Activated CD8-positive, alpha-beta T cell treated with anti-CD3 and anti-CD28 coated beads, Interleukin-2, amount 10 ng/mL, durations not matched to agents 7 days and 5 days (primary cell): ENCODE measurements around the gene HASPIN. TPM values are rescaled to one million over a fixed set of nuclear protein-coding genes. Genes with fewer than 3 reads are reported as not detected.
A peak's percentile ranks its signal among the peaks of the same experiment; 100 is the strongest.
"Not testable (repeated sequence)": the region's sequence is repeated elsewhere in the genome, so short reads cannot be mapped to it uniquely, and the experiment has no call there.

Experiments
- ATAC-seq: fragments of 150-1000 bp; cut with Tn5 transposase; one replicate; pipeline ENCODE4 v1.10.0; 2021; ENCODE audit warnings: moderate library complexity
- CTCF ChIA-PET: fragments of 350-600 bp; sonication (Branson Sonifier 250); formaldehyde crosslinking; loops from one replicate; lab custom pipeline; 2021; ENCODE audit warnings: antibody characterized with exemption; lab: Charles Lee
- POLR2A ChIA-PET: fragments of 350-600 bp; sonication (Branson Sonifier 250); formaldehyde crosslinking; loops from one replicate; lab custom pipeline; 2021; ENCODE audit warnings: antibody characterized with exemption; lab: Charles Lee
- DNase-seq: peaks from one replicate; pipeline ENCODE4 v3.0.0-alpha.2; 2020
- H3K27ac Mint-ChIP-seq: one replicate; pipeline ENCODE4 v1.8.0; 2021; ENCODE audit warnings: mild to moderate bottlenecking, mixed read lengths
- H3K27me3 Mint-ChIP-seq: one replicate; pipeline ENCODE4 v1.8.0; 2021; ENCODE audit warnings: low read depth, mixed read lengths
- H3K36me3 Mint-ChIP-seq: one replicate; pipeline ENCODE4 v1.8.0; 2021; ENCODE audit warnings: low read depth, mixed read lengths
- H3K4me1 Mint-ChIP-seq: one replicate; pipeline ENCODE4 v1.8.0; 2021; ENCODE audit warnings: low read depth, mixed read lengths
- H3K4me3 Mint-ChIP-seq: one replicate; pipeline ENCODE4 v1.8.0; 2021; ENCODE audit warnings: mild to moderate bottlenecking, mixed read lengths
- H3K9me3 Mint-ChIP-seq: one replicate; pipeline ENCODE4 v1.8.0; 2022; ENCODE audit warnings: mixed read lengths; ENCODE audit not compliant: insufficient read depth
- total RNA-seq, 2 experiments: library from RNA; stranded (reverse); gene quantifications; one replicate each; pipeline ENCODE4 v1.2.3, GENCODE V29; 2021

Gene HASPIN
- total RNA-seq, 2 experiments from 2014 or later: 27.0 to 28.1 TPM

DNA sequence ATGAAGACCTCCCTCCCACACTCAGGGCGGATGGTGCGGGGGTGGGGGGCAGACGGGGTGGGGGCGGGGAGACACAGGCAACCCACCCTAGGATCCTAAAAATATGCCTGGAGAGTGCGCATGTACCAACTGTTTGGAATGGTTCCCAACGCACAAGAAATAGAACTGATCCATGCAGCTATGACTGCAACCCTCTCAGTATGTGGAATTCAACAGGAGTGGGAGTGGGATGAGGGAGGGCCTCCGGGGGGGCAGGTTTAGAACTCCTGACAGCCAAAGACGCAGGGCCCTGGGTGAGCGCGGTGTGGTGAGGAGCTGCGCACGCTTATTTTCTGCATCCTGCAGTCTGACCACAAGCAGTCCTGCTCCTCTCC is 26.6 kb upstream of the HASPIN start:
- Mint-ChIP-seq H3K36me3 (peaks cover 8% of the 10 kb centered on the region), H3K27ac (no peak overlapping the region), H3K9me3 (peaks cover 5% of the 10 kb centered on the region), H3K4me1 (peaks cover 34% of the 10 kb centered on the region), H3K27me3 (no peaks in the 10 kb centered on the region), H3K4me3 (no peak overlapping the region)
- ChIA-PET CTCF (interaction anchor here (1.2 to 4.2 kb wide), 3 partner anchors 26 to 149 kb away, joined by 4 to 11 read pairs (median 6); partner anchors contain the start of genes HASPIN and NCBP3), POLR2A (interaction anchor here (1.4 to 3.2 kb wide), 3 partner anchors 10 to 26 kb away, joined by 3 to 31 read pairs (median 18); partner anchors contain the start of gene HASPIN)
- ATAC-seq: no peak
- DNase-seq: no peak

DNA sequence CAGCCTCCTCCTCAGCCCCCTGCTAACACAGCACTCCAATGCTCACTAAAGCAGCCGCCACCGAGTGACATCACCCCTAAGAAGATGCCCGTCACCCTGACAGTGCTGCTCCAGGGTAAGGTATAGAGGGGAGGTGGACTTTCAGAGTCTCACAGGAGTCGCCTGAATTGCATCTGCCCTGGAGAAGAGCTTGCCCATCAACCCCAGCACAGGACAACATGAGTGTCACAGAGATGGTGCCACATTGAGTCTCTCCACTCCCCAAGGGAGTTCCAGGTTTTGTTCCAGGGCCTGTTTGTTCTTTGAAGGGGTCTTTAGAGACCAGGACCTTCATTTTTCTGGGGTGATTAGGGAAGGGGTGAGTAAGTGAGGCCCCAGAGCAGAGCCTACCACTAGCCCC is 25.6 kb upstream of the HASPIN start:
- CTCF ChIA-PET: interaction anchor here (4.2 kb wide), 1 partner anchor 25 kb away, joined by 11 read pairs; the partner anchor contains the start of gene HASPIN

DNA sequence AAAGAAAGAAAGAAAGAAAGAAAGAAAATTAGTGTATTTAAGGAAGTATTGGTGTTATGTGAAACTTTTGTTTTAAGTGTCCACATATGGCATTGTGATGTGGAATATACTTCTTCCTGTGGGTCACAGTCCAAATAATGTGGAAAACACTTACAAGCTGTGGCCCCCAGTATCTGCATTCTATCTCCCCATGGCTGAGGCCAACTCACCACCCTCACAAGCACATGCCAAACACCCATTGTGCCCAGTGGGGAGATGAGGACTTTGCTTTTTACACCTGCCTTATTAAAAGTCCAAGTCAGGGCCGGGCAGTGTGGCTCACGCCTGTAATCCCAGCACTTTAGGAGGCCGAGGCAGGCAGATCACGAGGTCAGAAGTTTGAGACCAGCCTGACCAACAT is 23.8 kb upstream of the HASPIN start:
- H3K27me3 Mint-ChIP-seq: no peaks in the 10 kb centered on the region
- H3K27ac Mint-ChIP-seq: no peak overlapping the region
- no peak for ATAC-seq
- no peak for DNase-seq
- peaks cover 19% of the 10 kb centered on the region for H3K4me1 Mint-ChIP-seq
- CTCF ChIA-PET: interaction anchor here (2.5 kb wide), 1 partner anchor 11 kb away, joined by 9 read pairs; no protein-coding TSS in a partner anchor
- POLR2A ChIA-PET: no interaction called here
- H3K9me3 Mint-ChIP-seq: peaks cover 9% of the 10 kb centered on the region
- no peak overlapping the region for H3K4me3 Mint-ChIP-seq
- peaks cover 18% of the 10 kb centered on the region for H3K36me3 Mint-ChIP-seq

More for the DNA sequence above, 25.6 kb upstream of the HASPIN start:
- H3K27me3 Mint-ChIP-seq: no peaks in the 10 kb centered on the region
- H3K36me3 Mint-ChIP-seq: peaks cover 18% of the 10 kb centered on the region
- peaks cover 9% of the 10 kb centered on the region for H3K9me3 Mint-ChIP-seq
- no peak overlapping the region for H3K4me3 Mint-ChIP-seq
- ATAC-seq (no peak), DNase-seq (no peak)
- H3K4me1 Mint-ChIP-seq: peaks cover 33% of the 10 kb centered on the region
- POLR2A ChIA-PET: interaction anchor here (1.4 kb wide), 1 partner anchor 9 kb away, joined by 3 read pairs; no protein-coding TSS in a partner anchor
- no peak overlapping the region for H3K27ac Mint-ChIP-seq

DNA sequence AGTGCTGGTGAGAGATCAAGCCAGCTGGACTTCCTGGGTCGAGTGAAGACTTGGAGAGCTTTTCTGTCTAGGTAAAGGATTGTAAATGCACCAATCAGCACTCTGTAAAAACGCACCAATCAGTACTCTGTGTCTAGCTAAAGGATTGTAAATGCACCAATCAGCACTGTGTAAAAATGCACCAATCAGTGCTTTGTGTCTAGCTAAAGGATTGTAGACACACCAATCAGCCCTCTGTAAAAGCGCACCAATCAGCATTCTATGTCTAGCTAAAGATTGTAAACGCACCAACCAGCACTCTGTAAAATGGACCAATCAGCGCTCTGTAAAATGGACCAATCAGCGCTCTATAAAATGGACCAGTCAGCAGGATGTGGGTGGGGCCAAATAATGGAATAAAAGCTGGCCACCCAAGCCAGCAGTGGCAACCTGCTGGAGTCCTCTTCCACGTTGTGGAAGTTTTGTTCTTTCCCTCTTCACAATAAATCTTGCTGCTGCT is 21.6 kb upstream of the HASPIN start:
- H3K36me3 Mint-ChIP-seq: peaks cover 18% of the 10 kb centered on the region
- not testable (repeated sequence) for H3K4me1 Mint-ChIP-seq, H3K27ac Mint-ChIP-seq, DNase-seq, H3K9me3 Mint-ChIP-seq, H3K4me3 Mint-ChIP-seq, H3K27me3 Mint-ChIP-seq, ATAC-seq
- CTCF ChIA-PET: interaction anchor here (1.2 to 2.5 kb wide), 3 partner anchors 9 to 35 kb away, joined by 3 to 9 read pairs (median 4); no protein-coding TSS in a partner anchor
- POLR2A ChIA-PET: interaction anchor here (0.6 kb wide), 1 partner anchor 28 kb away, joined by 3 read pairs; no protein-coding TSS in a partner anchor

DNA sequence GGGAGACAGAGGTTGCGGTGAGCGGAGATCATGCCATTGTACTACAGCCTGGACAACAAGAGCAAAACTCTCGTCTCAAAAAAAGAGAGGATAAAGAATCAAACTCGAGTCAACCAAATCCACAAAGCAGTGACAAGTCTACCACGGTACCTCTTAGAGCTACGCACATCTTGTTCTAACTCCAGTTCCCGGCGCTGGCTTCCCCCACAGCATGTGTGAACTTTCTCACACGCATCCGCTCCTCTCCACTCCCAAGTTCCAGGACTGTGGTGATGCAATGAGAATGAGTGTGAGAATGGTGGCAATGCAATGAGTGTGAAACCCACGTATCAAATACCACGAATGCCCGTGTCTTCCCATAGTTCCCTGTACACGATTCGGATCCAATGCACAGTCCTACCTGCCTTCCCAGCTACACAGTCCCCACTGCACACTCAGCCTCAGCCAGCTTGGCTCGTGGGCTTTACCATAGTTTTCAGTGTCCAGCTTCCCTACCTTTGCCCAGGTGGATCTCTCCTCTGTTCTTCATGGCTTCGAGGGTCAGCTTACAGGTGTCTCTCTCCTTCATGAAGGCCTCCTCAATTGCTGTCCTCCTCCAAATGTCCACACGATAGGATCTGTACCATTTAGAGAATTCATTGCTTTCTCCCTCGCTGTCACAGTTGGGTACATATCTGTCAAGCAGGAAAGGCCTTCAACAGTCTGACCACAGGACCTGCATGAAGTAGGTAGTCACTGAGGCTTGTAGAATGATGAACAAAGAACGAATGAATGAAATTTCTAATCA is 18.6 kb upstream of the HASPIN start:
- Mint-ChIP-seq H3K27me3 (no peaks in the 10 kb centered on the region), H3K4me1 (peaks cover 20% of the 10 kb centered on the region), H3K36me3 (peaks cover 12% of the 10 kb centered on the region), H3K4me3 (no peak overlapping the region), H3K9me3 (peaks cover 3% of the 10 kb centered on the region), H3K27ac (no peak overlapping the region)
- ChIA-PET POLR2A (interaction anchor here (1.1 kb wide), 1 partner anchor 19 kb away, joined by 4 read pairs; the partner anchor contains the start of gene HASPIN), CTCF (no interaction called here)
- DNase-seq: no peak
- no peak for ATAC-seq

DNA sequence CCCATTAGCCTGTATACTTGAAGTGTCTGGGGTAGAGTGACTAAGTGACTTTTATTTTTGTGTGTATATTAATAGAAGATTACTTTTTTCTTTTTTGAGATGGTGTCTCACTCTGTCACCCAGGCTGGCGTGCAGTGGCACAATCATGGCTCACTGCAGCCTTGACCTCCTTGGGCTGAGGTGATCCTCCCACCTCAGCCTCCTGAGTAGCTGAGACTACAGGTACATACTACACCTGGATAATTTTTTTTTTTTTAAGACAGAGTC is 18.1 kb upstream of the HASPIN start:
- H3K27ac Mint-ChIP-seq, H3K9me3 Mint-ChIP-seq, H3K27me3 Mint-ChIP-seq, H3K4me3 Mint-ChIP-seq, DNase-seq, ATAC-seq, CTCF ChIA-PET: not testable (repeated sequence)
- H3K4me1 Mint-ChIP-seq: peaks cover 24% of the 10 kb centered on the region
- POLR2A ChIA-PET: interaction anchor here (1.1 kb wide), 1 partner anchor 18 kb away, joined by 4 read pairs; the partner anchor contains the start of gene HASPIN
- H3K36me3 Mint-ChIP-seq: peaks cover 12% of the 10 kb centered on the region

DNA sequence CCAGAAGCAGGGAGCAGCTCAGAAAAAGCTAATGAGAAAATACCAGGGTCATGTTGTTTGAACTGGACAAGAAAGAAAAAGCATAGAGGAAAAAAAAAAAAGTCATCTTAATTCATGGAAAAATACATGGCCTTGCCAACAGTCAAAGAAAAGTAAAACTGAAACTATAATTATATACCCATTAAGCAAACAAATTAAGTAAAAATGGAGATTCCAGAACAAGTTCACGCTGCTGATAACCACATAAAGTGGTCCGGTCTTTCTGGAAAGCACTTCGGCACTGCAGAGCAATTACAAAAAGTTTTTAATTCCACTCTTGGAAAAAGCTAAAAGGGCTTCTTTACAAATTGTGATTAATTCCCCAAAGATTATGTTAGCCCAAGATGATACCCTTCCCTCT is 15.3 kb upstream of the HASPIN start:
- no peaks in the 10 kb centered on the region for H3K27me3 Mint-ChIP-seq
- peak overlapping the region; percentile 18 for H3K27ac Mint-ChIP-seq
- ChIA-PET POLR2A (no interaction called here), CTCF (interaction anchor here (1.0 to 1.1 kb wide), 2 partner anchors 12 to 30 kb away, joined by 3 to 5 read pairs; no protein-coding TSS in a partner anchor)
- ATAC-seq: no peak
- peaks cover 47% of the 10 kb centered on the region for H3K4me1 Mint-ChIP-seq
- H3K9me3 Mint-ChIP-seq: no peaks in the 10 kb centered on the region
- DNase-seq: no peak
- no peak overlapping the region for H3K4me3 Mint-ChIP-seq
- peaks cover 18% of the 10 kb centered on the region for H3K36me3 Mint-ChIP-seq

DNA sequence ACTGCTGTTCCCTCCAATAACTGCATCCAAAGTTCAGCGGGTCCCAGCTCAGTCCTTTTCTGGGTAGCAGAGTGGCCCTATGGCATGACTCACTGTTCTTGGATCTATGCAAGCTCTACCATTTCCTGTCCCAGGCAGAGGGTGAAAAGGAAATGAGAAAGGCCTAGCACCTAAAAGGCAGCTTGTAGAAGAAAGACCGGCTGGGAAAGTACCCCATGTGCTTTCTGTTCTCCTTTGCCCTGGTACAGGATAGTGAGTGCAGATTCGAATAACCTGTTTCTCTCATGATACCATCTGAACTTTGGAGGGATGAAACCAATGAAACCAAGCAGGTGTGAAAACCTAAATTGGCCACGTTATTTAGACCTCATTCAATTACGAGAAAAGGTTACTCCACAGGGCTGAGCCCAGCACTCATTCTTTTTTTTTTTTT is 12.7 kb upstream of the HASPIN start:
- Mint-ChIP-seq H3K4me1 (peaks cover 53% of the 10 kb centered on the region), H3K27me3 (no peaks in the 10 kb centered on the region), H3K27ac (peak overlapping the region; percentile 85), H3K36me3 (peaks cover 35% of the 10 kb centered on the region), H3K9me3 (no peaks in the 10 kb centered on the region), H3K4me3 (peak overlapping the region; percentile 37)
- peak; percentile 87 for DNase-seq
- CTCF ChIA-PET: interaction anchor here (0.8 to 2.2 kb wide), 11 partner anchors 10 to 203 kb away, joined by 3 to 14 read pairs (median 5); partner anchors contain the start of genes HASPIN and P2RX5
- POLR2A ChIA-PET: interaction anchor here (0.6 to 3.7 kb wide), 6 partner anchors 8 to 1395 kb away, joined by 3 to 31 read pairs (median 4); partner anchors contain the start of genes CTNS, HASPIN and P2RX5
- ATAC-seq: peak; percentile 99

DNA sequence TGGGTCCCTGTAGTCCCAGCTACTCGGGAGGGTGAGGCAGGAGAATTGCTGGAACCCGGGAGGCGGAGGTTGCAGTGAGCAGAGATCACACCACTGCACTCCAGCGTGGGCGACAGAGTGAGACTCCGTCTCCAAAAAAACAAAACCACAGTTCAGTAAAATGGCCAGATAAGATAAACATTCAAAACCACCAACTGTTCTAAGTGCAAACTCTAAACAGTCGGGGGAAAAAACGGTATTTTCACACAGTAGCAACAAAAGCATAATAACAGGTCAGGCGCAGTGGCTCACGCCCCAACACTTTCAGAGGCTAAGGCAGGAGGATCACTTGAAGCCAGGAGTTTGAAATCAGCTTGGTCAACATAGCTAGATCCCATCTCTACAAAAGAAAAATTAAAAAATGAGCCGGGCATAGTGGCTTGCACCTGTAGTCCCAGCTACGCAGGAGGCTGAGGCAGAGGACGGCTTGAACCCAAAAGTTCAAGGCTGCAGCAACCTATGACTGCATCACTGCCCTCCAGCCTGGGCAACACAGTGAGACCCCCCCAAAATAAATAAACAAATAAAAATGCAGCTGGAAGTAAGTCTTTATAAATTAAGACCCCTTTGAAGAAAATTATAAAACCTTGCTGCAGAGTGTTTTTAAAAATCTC is 10.8 kb upstream of the HASPIN start:
- H3K4me1 Mint-ChIP-seq: peaks cover 52% of the 10 kb centered on the region
- H3K4me3 Mint-ChIP-seq: peak overlapping the region; percentile 29
- ATAC-seq (no peak), DNase-seq (no peak)
- no peaks in the 10 kb centered on the region for H3K27me3 Mint-ChIP-seq
- H3K27ac Mint-ChIP-seq: peak overlapping the region; percentile 85
- ChIA-PET CTCF (interaction anchor here (0.8 to 1.3 kb wide), 3 partner anchors 13 to 30 kb away, joined by 3 to 4 read pairs (median 3); no protein-coding TSS in a partner anchor), POLR2A (interaction anchor here (2.0 to 3.7 kb wide), 2 partner anchors 10 to 17 kb away, joined by 15 to 31 read pairs; partner anchors contain the start of genes HASPIN and P2RX5)
- no peaks in the 10 kb centered on the region for H3K9me3 Mint-ChIP-seq
- peaks cover 53% of the 10 kb centered on the region for H3K36me3 Mint-ChIP-seq

DNA sequence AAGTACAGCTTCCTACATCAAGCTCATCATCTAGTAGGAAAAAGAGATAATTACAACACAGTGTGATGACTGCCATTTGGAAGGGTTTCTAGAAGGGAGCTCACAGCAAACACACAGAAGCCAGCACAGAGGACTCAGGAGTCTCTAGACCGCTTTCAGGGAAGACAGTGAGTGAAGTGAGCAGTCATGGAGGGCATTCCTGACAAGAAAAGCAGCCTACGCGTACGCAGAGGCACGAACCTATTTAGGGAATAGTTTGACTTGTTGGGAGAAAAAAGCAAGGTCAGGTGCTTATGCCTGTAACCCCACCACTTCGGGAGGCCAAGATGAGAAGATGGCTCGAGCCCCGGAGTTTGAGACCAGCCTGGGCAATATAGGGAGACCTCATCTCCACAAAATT is 8.4 kb upstream of the HASPIN start:
- H3K27ac Mint-ChIP-seq: no peak overlapping the region
- DNase-seq (no peak), ATAC-seq (no peak)
- no peaks in the 10 kb centered on the region for H3K9me3 Mint-ChIP-seq
- POLR2A ChIA-PET: interaction anchor here (1.1 to 1.3 kb wide), 2 partner anchors 9 to 19 kb away, joined by 3 to 4 read pairs; partner anchors contain the start of genes HASPIN and P2RX5
- H3K4me3 Mint-ChIP-seq: no peak overlapping the region
- H3K27me3 Mint-ChIP-seq: no peaks in the 10 kb centered on the region
- CTCF ChIA-PET: no interaction called here
- peaks cover 44% of the 10 kb centered on the region for H3K4me1 Mint-ChIP-seq
- H3K36me3 Mint-ChIP-seq: peaks cover 70% of the 10 kb centered on the region

DNA sequence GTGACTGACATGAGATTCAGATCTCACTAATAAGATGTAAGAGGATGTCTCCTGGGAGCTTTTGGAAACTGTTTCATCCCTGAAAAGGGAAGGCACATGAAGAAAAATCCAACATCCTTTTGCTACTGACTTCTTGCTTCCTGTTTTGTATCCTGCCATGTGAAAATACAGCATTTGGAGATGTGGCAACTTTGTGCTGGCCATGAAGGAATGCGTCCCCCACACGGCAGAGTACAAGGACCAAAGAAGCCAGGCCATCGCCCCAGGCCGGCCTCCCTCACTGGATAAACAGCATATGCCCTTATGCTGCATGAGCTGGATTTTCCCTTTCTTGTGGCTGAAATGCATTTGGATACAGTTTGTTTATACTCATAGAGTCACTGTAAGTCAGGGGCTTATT is 5.5 kb upstream of the HASPIN start:
- H3K9me3 Mint-ChIP-seq: no peaks in the 10 kb centered on the region
- H3K4me1 Mint-ChIP-seq: peaks cover 43% of the 10 kb centered on the region
- H3K4me3 Mint-ChIP-seq: no peak overlapping the region
- ATAC-seq: no peak
- H3K36me3 Mint-ChIP-seq: peaks cover 73% of the 10 kb centered on the region
- ChIA-PET POLR2A (no interaction called here), CTCF (no interaction called here)
- no peaks in the 10 kb centered on the region for H3K27me3 Mint-ChIP-seq
- H3K27ac Mint-ChIP-seq: no peak overlapping the region
- no peak for DNase-seq
